Activated T-helper 17 cell treated with anti-CD3 and anti-CD28 coated beads, Interleukin-2, amount 50 U/mL, for 72 hours (primary cell): ENCODE data around the gene GJC2. TPM values are rescaled to one million over a fixed set of nuclear protein-coding genes. Genes with fewer than 3 reads are reported as not detected.

Experiments used
- ATAC-seq: fragments of 150-1000 bp; cut with Tn5 transposase; replicated peaks from 2 replicates; pipeline ENCODE4 v1.10.0; 2021; ENCODE audit warnings: mild to moderate bottlenecking, moderate library complexity
- H3K27ac Mint-ChIP-seq: one replicate; pipeline ENCODE4 v1.8.0; 2022; ENCODE audit warnings: mixed read lengths
- H3K27me3 Mint-ChIP-seq: one replicate; pipeline ENCODE4 v1.8.0; 2022; ENCODE audit warnings: mixed read lengths
- H3K36me3 Mint-ChIP-seq: one replicate; pipeline ENCODE4 v1.8.0; 2022; ENCODE audit warnings: low read depth, mild to moderate bottlenecking, mixed read lengths
- H3K4me1 Mint-ChIP-seq: one replicate; pipeline ENCODE4 v1.8.0; 2022; ENCODE audit warnings: mixed read lengths
- H3K4me3 Mint-ChIP-seq: one replicate; pipeline ENCODE4 v1.8.0; 2022; ENCODE audit warnings: mild to moderate bottlenecking, mixed read lengths
- H3K9me3 Mint-ChIP-seq: one replicate; pipeline ENCODE4 v1.8.0; 2022; ENCODE audit warnings: mixed read lengths
- total RNA-seq, 2 donors: library from RNA; stranded (reverse); gene quantifications; one replicate each; pipeline ENCODE4 v1.2.3, GENCODE V29; 2022

The GJC2 gene
- total RNA-seq, 2 donors from 2014 or later: 0.43 to 0.61 TPM

- Mint-ChIP-seq H3K9me3 (no peaks in the 10 kb centered on the region), H3K4me1 (peaks cover 7% of the 10 kb centered on the region), H3K27ac (no peak overlapping the region), H3K36me3 (no peaks in the 10 kb centered on the region), H3K4me3 (no peak overlapping the region), H3K27me3 (no peaks in the 10 kb centered on the region)
- ATAC-seq: no peak
Observed at GRCh38 chr1:228190182-228190581, 40.5 kb downstream of the GJC2 start.

- Mint-ChIP-seq H3K4me3 (no peak overlapping the region), H3K27me3 (no peaks in the 10 kb centered on the region), H3K9me3 (no peaks in the 10 kb centered on the region), H3K36me3 (no peaks in the 10 kb centered on the region), H3K4me1 (peaks cover 2% of the 10 kb centered on the region), H3K27ac (no peak overlapping the region)
- ATAC-seq: no peak
Observed at GRCh38 chr1:228190778-228191177, 41.0 kb downstream of the GJC2 start.

GRCh38 chr1:228194436-228194835, 44.7 kb downstream of the GJC2 start:
- H3K27me3 Mint-ChIP-seq: no peaks in the 10 kb centered on the region
- peaks cover 5% of the 10 kb centered on the region for H3K36me3 Mint-ChIP-seq
- no peaks in the 10 kb centered on the region for H3K4me1 Mint-ChIP-seq
- ATAC-seq: no peak
- no peak overlapping the region for H3K4me3 Mint-ChIP-seq
- H3K27ac Mint-ChIP-seq: no peak overlapping the region
- H3K9me3 Mint-ChIP-seq: peaks cover 6% of the 10 kb centered on the region

GRCh38 chr1:228194921-228195812, 45.4 kb downstream of the GJC2 start:
- no peak overlapping the region for H3K4me3 Mint-ChIP-seq
- no peak overlapping the region for H3K27ac Mint-ChIP-seq
- H3K27me3 Mint-ChIP-seq: no peaks in the 10 kb centered on the region
- peaks cover 6% of the 10 kb centered on the region for H3K36me3 Mint-ChIP-seq
- ATAC-seq: no peak
- H3K4me1 Mint-ChIP-seq: no peaks in the 10 kb centered on the region
- peaks cover 9% of the 10 kb centered on the region for H3K9me3 Mint-ChIP-seq

- no peak for ATAC-seq
- no peaks in the 10 kb centered on the region for H3K4me1 Mint-ChIP-seq
- H3K4me3 Mint-ChIP-seq: no peak overlapping the region
- no peak overlapping the region for H3K27ac Mint-ChIP-seq
- H3K36me3 Mint-ChIP-seq: peaks cover 6% of the 10 kb centered on the region
- H3K9me3 Mint-ChIP-seq: peaks cover 9% of the 10 kb centered on the region
- no peaks in the 10 kb centered on the region for H3K27me3 Mint-ChIP-seq
Observed at GRCh38 chr1:228197555-228198147, 47.9 kb downstream of the GJC2 start.

GRCh38 chr1:228198977-228199590, 49.4 kb downstream of the GJC2 start:
- Mint-ChIP-seq H3K4me1 (no peaks in the 10 kb centered on the region), H3K27ac (no peak overlapping the region), H3K36me3 (peaks cover 6% of the 10 kb centered on the region), H3K4me3 (no peak overlapping the region), H3K9me3 (peaks cover 9% of the 10 kb centered on the region), H3K27me3 (no peaks in the 10 kb centered on the region)
- no peak for ATAC-seq

- H3K36me3 Mint-ChIP-seq: no peaks in the 10 kb centered on the region
- H3K4me1 Mint-ChIP-seq: no peaks in the 10 kb centered on the region
- no peak overlapping the region for H3K4me3 Mint-ChIP-seq
- ATAC-seq: no peak
- no peaks in the 10 kb centered on the region for H3K27me3 Mint-ChIP-seq
- H3K27ac Mint-ChIP-seq: no peak overlapping the region
- no peaks in the 10 kb centered on the region for H3K9me3 Mint-ChIP-seq
Observed at GRCh38 chr1:228204958-228205357, 55.2 kb downstream of the GJC2 start.

GRCh38 chr1:228205526-228206436, 56.1 kb downstream of the GJC2 start:
- Mint-ChIP-seq H3K27ac (no peak overlapping the region), H3K4me1 (no peaks in the 10 kb centered on the region), H3K9me3 (no peaks in the 10 kb centered on the region)

GRCh38 chr1:228206582-228207351, 57.0 kb downstream of the GJC2 start:
- Mint-ChIP-seq H3K27me3 (no peaks in the 10 kb centered on the region), H3K9me3 (no peaks in the 10 kb centered on the region), H3K27ac (no peak overlapping the region), H3K36me3 (no peaks in the 10 kb centered on the region), H3K4me3 (no peak overlapping the region), H3K4me1 (no peaks in the 10 kb centered on the region)
- ATAC-seq: peak; percentile 17

More at GRCh38 chr1:228205526-228206436, 56.1 kb downstream of the GJC2 start:
- Mint-ChIP-seq H3K27me3 (no peaks in the 10 kb centered on the region), H3K4me3 (no peak overlapping the region), H3K36me3 (no peaks in the 10 kb centered on the region)
- no peak for ATAC-seq

GRCh38 chr1:228207381-228207810, 57.7 kb downstream of the GJC2 start:
- no peaks in the 10 kb centered on the region for H3K4me1 Mint-ChIP-seq
- no peak overlapping the region for H3K27ac Mint-ChIP-seq
- H3K27me3 Mint-ChIP-seq: no peaks in the 10 kb centered on the region
- no peaks in the 10 kb centered on the region for H3K36me3 Mint-ChIP-seq
- no peak for ATAC-seq
- H3K4me3 Mint-ChIP-seq: no peak overlapping the region
- no peaks in the 10 kb centered on the region for H3K9me3 Mint-ChIP-seq

GRCh38 chr1:228207851-228208821, 58.4 kb downstream of the GJC2 start, which contains the start of gene OBSCN:
OBSCN (plus strand) TSS chr1:228208044; CDS start chr1:228211784, 3,740 bp downstream.
- no peaks in the 10 kb centered on the region for H3K27me3 Mint-ChIP-seq
- no peak for ATAC-seq
- no peaks in the 10 kb centered on the region for H3K9me3 Mint-ChIP-seq
- no peak within 1 kb of the TSS for H3K4me3 Mint-ChIP-seq
- H3K4me1 Mint-ChIP-seq: no peaks in the 10 kb centered on the region
- no peaks in the 10 kb centered on the region for H3K36me3 Mint-ChIP-seq
- no peak within 1 kb of the TSS for H3K27ac Mint-ChIP-seq

- H3K4me3 Mint-ChIP-seq: no peak overlapping the region
- no peak overlapping the region for H3K27ac Mint-ChIP-seq
- no peak for ATAC-seq
- H3K27me3 Mint-ChIP-seq: no peaks in the 10 kb centered on the region
- no peaks in the 10 kb centered on the region for H3K36me3 Mint-ChIP-seq
- no peaks in the 10 kb centered on the region for H3K4me1 Mint-ChIP-seq
- H3K9me3 Mint-ChIP-seq: no peaks in the 10 kb centered on the region
Observed at GRCh38 chr1:228208831-228209551, 59.3 kb downstream of the GJC2 start.
